ENCODE data around the gene SETDB2.
"Not testable (repeated sequence)": the region's sequence is repeated elsewhere in the genome, so short reads cannot be mapped to it uniquely, and the experiment has no call there.

Gene SETDB2

GRCh38 chr13:49488563-49488962 is 44.5 kb downstream of the SETDB2 start:
- no peak for DNase-seq

- DNase-seq, result no peak
Measured at GRCh38 chr13:49494645-49495044, 50.6 kb downstream of the SETDB2 start.

- DNase-seq, result peak; percentile 69
Measured at GRCh38 chr13:49495783-49496762, 52.0 kb downstream of the SETDB2 start, which contains the start of gene PHF11. PHF11 (plus strand) TSS chr13:49495953; CDS start chr13:49496002, 49 bp downstream.

- DNase-seq, result not testable (repeated sequence)
Measured at GRCh38 chr13:49496837-49497236, 52.8 kb downstream of the SETDB2 start.

GRCh38 chr13:49497272-49497671 is 53.2 kb downstream of the SETDB2 start:
- DNase-seq, result no peak

GRCh38 chr13:49498206-49498605 is 54.1 kb downstream of the SETDB2 start:
- DNase-seq, result no peak

GRCh38 chr13:49499889-49500660 is 56.0 kb downstream of the SETDB2 start:
- no peak for DNase-seq

- DNase-seq, result no peak
Measured at GRCh38 chr13:49502954-49503353, 58.9 kb downstream of the SETDB2 start.

- DNase-seq, result no peak
Measured at GRCh38 chr13:49503951-49504350, 59.9 kb downstream of the SETDB2 start.

GRCh38 chr13:49512578-49512977 is 68.5 kb downstream of the SETDB2 start:
- no peak for DNase-seq

GRCh38 chr13:49516467-49516866 is 72.4 kb downstream of the SETDB2 start:
- DNase-seq, result no peak

GRCh38 chr13:49517461-49517860 is 73.4 kb downstream of the SETDB2 start:
- DNase-seq, result no peak

- DNase-seq, result no peak
Measured at GRCh38 chr13:49521224-49521623, 77.2 kb downstream of the SETDB2 start.

- no peak for DNase-seq
Measured at GRCh38 chr13:49524740-49525501, 80.8 kb downstream of the SETDB2 start.

GRCh38 chr13:49527123-49527522 is 83.0 kb downstream of the SETDB2 start:
- DNase-seq, result no peak

- no peak for DNase-seq
Measured at GRCh38 chr13:49528161-49528560, 84.1 kb downstream of the SETDB2 start.

- DNase-seq, result no peak
Measured at GRCh38 chr13:49530457-49530856, 86.4 kb downstream of the SETDB2 start.

- DNase-seq, result no peak
Measured at GRCh38 chr13:49532593-49532992, 88.5 kb downstream of the SETDB2 start.

- DNase-seq, result no peak
Measured at GRCh38 chr13:49533011-49533410, 88.9 kb downstream of the SETDB2 start.

- DNase-seq, result no peak
Measured at GRCh38 chr13:49533591-49534269, 89.7 kb downstream of the SETDB2 start.

- DNase-seq, result no peak
Measured at GRCh38 chr13:49536144-49536873, 92.2 kb downstream of the SETDB2 start.

GRCh38 chr13:49538404-49538803 is 94.3 kb downstream of the SETDB2 start:
- no peak for DNase-seq

All from NK-92 treated with Interleukin-12 subunit alpha and Interleukin-12 subunit beta, amount 100 ng/mL, for 24 hours (cell line).